ENCODE data around the gene LDHAL6A. TPM values are rescaled to one million over a fixed set of nuclear protein-coding genes. Genes with fewer than 3 reads are reported as not detected.

LDHAL6A gene
- total RNA-seq, 1 donor from 2014 or later = not detected

DNA sequence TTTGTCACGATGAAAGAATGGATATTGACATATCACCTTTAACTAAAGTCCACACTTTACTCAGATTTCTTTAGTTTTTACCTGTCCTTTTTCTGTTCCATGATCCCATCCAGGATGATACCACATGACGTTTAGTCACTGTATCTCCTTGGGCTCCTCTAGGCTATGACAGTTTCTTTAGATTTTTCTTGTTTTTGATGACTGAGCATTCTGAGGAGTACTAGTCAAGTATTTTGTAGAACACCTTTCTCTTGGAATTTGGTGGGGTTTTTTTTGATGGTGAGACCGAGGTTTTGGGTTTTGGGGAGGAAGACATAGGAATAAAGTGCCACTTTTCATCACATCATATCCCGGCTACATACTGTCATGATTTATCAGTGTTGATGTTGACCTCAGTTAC lies 4.0 kb downstream of the LDHAL6A start:
- Histone ChIP-seq H3K27ac (ENCODE audit: low read depth, low read length) (no peak overlapping the region), H4K20me1 (ENCODE audit: insufficient read depth, low read length) (no peaks in the 10 kb centered on the region), H3K79me2 (ENCODE audit: insufficient read depth, low read length) (no peaks in the 10 kb centered on the region), H3K9me3 (ENCODE audit: insufficient read depth, low read depth, low read length) (no peaks in the 10 kb centered on the region), H3K36me3 (ENCODE audit: insufficient read depth, low read length) (no peaks in the 10 kb centered on the region), H3K4me2 (ENCODE audit: low read length) (no peak overlapping the region), H3K27me3 (ENCODE audit: insufficient read depth, low read length) (no peaks in the 10 kb centered on the region), H3K4me3 (ENCODE audit: insufficient read depth, low read depth, low read length) (no peak overlapping the region), H3K4me1 (ENCODE audit: insufficient read depth, low read length) (no peaks in the 10 kb centered on the region), H3K9ac (ENCODE audit: low read length) (no peak overlapping the region), H2AFZ (ENCODE audit: low read depth, low read length) (no peak overlapping the region)
- TF ChIP-seq, protein P1, sequence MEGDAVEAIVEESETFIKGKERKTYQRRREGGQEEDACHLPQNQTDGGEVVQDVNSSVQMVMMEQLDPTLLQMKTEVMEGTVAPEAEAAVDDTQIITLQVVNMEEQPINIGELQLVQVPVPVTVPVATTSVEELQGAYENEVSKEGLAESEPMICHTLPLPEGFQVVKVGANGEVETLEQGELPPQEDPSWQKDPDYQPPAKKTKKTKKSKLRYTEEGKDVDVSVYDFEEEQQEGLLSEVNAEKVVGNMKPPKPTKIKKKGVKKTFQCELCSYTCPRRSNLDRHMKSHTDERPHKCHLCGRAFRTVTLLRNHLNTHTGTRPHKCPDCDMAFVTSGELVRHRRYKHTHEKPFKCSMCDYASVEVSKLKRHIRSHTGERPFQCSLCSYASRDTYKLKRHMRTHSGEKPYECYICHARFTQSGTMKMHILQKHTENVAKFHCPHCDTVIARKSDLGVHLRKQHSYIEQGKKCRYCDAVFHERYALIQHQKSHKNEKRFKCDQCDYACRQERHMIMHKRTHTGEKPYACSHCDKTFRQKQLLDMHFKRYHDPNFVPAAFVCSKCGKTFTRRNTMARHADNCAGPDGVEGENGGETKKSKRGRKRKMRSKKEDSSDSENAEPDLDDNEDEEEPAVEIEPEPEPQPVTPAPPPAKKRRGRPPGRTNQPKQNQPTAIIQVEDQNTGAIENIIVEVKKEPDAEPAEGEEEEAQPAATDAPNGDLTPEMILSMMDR (IDR thresholded peaks at IDR 0.05; ENCODE audit: insufficient read depth, low read depth, low read length) = no peak
- no peak for TF ChIP-seq EZH2 (IDR thresholded peaks at IDR 0.05; ENCODE audit: insufficient read depth, low read length)
- Mint-ChIP-seq H3K4me3 (ENCODE audit: unreplicated experiment) (no peak overlapping the region), H3K27ac (ENCODE audit: unreplicated experiment) (no peak overlapping the region), H3K4me1 (ENCODE audit: low read depth, unreplicated experiment) (peaks cover 3% of the 10 kb centered on the region), H3K9me3 (ENCODE audit: unreplicated experiment) (no peaks in the 10 kb centered on the region), H3K27me3 (ENCODE audit: low read depth, unreplicated experiment) (peaks cover 2% of the 10 kb centered on the region), H3K36me3 (ENCODE audit: low read depth, unreplicated experiment) (peaks cover 2% of the 10 kb centered on the region)
- no peak for FAIRE-seq
- no peak for DNase-seq (ENCODE audit: low read depth)

- FAIRE-seq = no peak
- H3K4me2 ChIP-seq (ENCODE audit: low read length) = no peak overlapping the region
- Mint-ChIP-seq H3K4me1 (ENCODE audit: low read depth, unreplicated experiment) (peaks cover 3% of the 10 kb centered on the region), H3K27ac (ENCODE audit: unreplicated experiment) (no peak overlapping the region), H3K27me3 (ENCODE audit: low read depth, unreplicated experiment) (no peaks in the 10 kb centered on the region), H3K9me3 (ENCODE audit: unreplicated experiment) (no peaks in the 10 kb centered on the region), H3K36me3 (ENCODE audit: low read depth, unreplicated experiment) (no peaks in the 10 kb centered on the region), H3K4me3 (ENCODE audit: unreplicated experiment) (no peak overlapping the region)
- no peak overlapping the region for H2AFZ ChIP-seq (ENCODE audit: low read depth, low read length)
- no peak overlapping the region for H3K9ac ChIP-seq (ENCODE audit: low read length)
- H3K4me3 ChIP-seq (ENCODE audit: insufficient read depth, low read depth, low read length) = no peak overlapping the region
- H3K27ac ChIP-seq (ENCODE audit: low read depth, low read length) = no peak overlapping the region
- TF ChIP-seq, protein P1 (IDR thresholded peaks at IDR 0.05; ENCODE audit: insufficient read depth, low read depth, low read length) = no peak
- TF ChIP-seq EZH2 (IDR thresholded peaks at IDR 0.05; ENCODE audit: insufficient read depth, low read length) = no peak
- no peaks in the 10 kb centered on the region for H3K9me3 ChIP-seq (ENCODE audit: insufficient read depth, low read depth, low read length)
- no peaks in the 10 kb centered on the region for H3K4me1 ChIP-seq (ENCODE audit: insufficient read depth, low read length)
- no peaks in the 10 kb centered on the region for H3K36me3 ChIP-seq (ENCODE audit: insufficient read depth, low read length)
- no peak for DNase-seq (ENCODE audit: low read depth)
- no peaks in the 10 kb centered on the region for H3K79me2 ChIP-seq (ENCODE audit: insufficient read depth, low read length)
- no peaks in the 10 kb centered on the region for H3K27me3 ChIP-seq (ENCODE audit: insufficient read depth, low read length)
- no peaks in the 10 kb centered on the region for H4K20me1 ChIP-seq (ENCODE audit: insufficient read depth, low read length)
Measured at GRCh38 chr11:18461909-18462308, 6.3 kb downstream of the LDHAL6A start.

DNA sequence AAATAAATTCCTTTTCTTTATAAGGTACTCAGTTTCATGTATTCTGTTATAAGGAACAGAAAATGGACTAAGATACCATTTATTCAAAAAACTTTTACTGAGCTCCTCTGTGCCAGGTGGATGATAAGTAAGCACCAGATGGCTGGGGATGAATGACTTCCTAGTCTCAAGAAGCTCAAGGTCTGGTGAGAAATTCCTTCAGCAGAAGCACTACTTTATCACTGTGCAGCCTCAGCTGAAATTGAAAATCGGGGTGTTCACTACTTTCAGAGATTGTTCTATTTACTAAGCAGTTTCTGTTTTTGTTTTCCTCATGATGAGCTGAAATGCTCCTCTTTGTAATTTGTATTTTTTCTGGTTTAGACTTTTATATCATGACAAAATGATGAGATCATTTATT lies 7.8 kb downstream of the LDHAL6A start:
- no peak overlapping the region for H3K27ac ChIP-seq (ENCODE audit: low read depth, low read length)
- no peak for TF ChIP-seq EZH2 (IDR thresholded peaks at IDR 0.05; ENCODE audit: insufficient read depth, low read length)
- TF ChIP-seq, protein P1 (IDR thresholded peaks at IDR 0.05; ENCODE audit: insufficient read depth, low read depth, low read length) = no peak
- H2AFZ ChIP-seq (ENCODE audit: low read depth, low read length) = no peak overlapping the region
- H3K4me1 Mint-ChIP-seq (ENCODE audit: low read depth, unreplicated experiment) = no peaks in the 10 kb centered on the region
- H3K4me2 ChIP-seq (ENCODE audit: low read length) = no peak overlapping the region
- no peaks in the 10 kb centered on the region for H3K27me3 ChIP-seq (ENCODE audit: insufficient read depth, low read length)
- DNase-seq (ENCODE audit: low read depth) = no peak
- H3K27ac Mint-ChIP-seq (ENCODE audit: unreplicated experiment) = no peak overlapping the region
- H4K20me1 ChIP-seq (ENCODE audit: insufficient read depth, low read length) = no peaks in the 10 kb centered on the region
- no peaks in the 10 kb centered on the region for H3K79me2 ChIP-seq (ENCODE audit: insufficient read depth, low read length)
- no peaks in the 10 kb centered on the region for H3K36me3 ChIP-seq (ENCODE audit: insufficient read depth, low read length)
- no peaks in the 10 kb centered on the region for H3K9me3 Mint-ChIP-seq (ENCODE audit: unreplicated experiment)
- H3K27me3 Mint-ChIP-seq (ENCODE audit: low read depth, unreplicated experiment) = no peaks in the 10 kb centered on the region
- H3K36me3 Mint-ChIP-seq (ENCODE audit: low read depth, unreplicated experiment) = no peaks in the 10 kb centered on the region
- no peak overlapping the region for H3K4me3 ChIP-seq (ENCODE audit: insufficient read depth, low read depth, low read length)
- no peak overlapping the region for H3K9ac ChIP-seq (ENCODE audit: low read length)
- H3K4me1 ChIP-seq (ENCODE audit: insufficient read depth, low read length) = no peaks in the 10 kb centered on the region
- no peaks in the 10 kb centered on the region for H3K9me3 ChIP-seq (ENCODE audit: insufficient read depth, low read depth, low read length)
- FAIRE-seq = no peak
- H3K4me3 Mint-ChIP-seq (ENCODE audit: unreplicated experiment) = no peak overlapping the region
